Hematopoietic multipotent progenitor cell treated with erythropoietin and hydrocortisone succinate and interleukin-3 and kit ligand, for 6 days (in vitro differentiated cells): ENCODE results near the gene ART4.

Experiments used
- DNase-seq: peaks from one replicate; pipeline ENCODE4 v3.0.0-alpha.2; 2015

ART4 gene, protein sequence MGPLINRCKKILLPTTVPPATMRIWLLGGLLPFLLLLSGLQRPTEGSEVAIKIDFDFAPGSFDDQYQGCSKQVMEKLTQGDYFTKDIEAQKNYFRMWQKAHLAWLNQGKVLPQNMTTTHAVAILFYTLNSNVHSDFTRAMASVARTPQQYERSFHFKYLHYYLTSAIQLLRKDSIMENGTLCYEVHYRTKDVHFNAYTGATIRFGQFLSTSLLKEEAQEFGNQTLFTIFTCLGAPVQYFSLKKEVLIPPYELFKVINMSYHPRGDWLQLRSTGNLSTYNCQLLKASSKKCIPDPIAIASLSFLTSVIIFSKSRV

DNA sequence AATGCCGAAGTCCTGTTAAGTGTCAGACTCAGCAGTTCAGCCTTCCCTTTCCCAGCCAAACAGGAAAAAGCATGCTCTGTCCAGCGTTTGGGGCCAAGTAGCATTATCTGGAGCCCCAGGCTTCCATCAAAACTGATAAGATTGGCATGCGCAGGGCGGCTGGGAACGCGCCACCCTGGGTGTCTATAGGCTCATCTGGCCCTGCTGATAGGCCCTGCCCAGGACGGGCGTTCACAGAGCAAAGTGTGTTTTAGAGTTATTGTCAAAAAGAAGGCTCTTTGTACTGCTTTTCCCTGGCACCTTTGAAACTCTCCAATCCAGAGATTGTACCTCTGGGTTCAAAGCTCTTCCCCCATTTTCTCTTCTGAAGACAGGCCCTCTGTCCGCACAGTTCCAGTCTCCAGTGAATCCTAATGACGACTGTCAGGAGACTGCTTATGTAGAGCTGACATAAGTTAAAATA, at the start of gene ART4:
TSS of gene ART4 (minus strand) at position 102 of the 463 bp plus-strand sequence. CDS start 413 bp downstream, outside the sequence.
- peak; percentile 95 for DNase-seq

DNA sequence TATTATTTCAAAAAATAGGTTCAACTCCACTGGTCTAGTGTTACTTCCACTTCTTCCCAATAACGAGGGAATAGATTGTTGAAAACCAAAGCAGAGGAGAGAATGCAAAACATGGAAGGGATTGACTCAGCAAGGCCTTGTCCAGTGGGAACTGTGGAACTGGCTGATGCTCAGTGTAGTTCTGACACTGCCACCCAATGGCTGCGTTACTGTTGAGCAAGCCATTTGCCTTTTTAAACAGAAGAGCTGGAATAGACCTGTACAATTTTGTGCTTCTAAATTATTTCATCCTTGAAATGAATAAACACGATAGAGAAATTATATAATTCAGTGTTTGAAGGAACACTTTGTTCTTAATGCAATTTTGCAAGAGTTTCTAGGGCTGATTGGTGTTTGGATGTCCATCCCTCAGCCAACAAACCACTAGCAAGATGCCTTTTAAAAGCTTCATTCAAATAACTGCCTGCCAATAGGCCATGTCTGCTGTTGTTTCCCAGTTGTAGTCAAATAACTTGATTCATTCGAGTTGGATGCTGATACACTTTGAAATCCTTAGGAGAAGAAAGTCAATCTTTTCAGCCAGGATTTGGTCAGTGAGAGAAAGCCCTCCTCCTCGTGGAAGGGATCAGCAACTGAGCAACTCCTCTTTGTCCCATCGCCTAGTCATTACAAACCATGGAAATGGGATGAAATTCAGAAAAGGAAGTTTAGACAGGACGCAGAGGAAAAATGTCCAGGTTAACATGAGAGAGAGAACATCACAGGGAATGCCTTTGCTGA, 49.6 kb upstream of the ART4 start:
- no peak for DNase-seq

DNA sequence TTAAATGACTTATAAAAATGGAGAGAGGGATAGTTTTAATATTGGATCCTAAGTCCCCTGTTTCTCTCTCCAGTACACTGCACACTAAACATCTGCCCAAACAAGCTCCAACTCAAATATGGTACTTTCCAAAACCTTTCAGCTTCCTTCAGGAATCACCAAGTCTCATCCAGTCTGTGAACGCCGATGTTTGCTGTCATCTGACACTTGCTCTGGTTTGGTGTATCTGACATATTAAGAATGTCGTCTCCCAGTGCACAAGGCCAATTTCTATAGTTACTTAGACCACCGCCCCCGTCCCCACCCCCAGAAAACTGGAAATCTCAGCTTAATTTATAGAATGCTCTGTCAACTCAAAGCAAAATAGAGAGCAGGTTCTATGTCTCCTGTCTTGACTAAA, 47.4 kb upstream of the ART4 start:
- DNase-seq = no peak

DNA sequence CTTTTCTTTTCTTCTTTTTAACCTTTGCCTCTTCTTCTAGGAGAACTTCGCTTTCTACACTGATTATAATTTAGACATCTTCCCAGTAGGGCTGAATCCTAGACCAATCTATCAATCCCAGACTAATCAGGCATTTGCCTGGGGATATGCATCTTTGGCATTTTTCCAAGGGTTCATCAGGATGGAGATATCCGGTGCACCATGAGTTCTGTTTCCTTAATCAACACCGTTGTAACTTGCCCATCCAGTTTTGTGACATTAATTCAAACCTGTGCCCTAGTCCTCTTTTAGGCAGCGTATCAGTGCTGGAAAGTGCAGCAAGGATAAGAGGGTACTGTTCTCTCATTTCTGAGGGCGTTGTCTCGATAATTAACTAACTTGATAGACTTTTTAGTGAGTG, 42.9 kb upstream of the ART4 start:
- no peak for DNase-seq

DNA sequence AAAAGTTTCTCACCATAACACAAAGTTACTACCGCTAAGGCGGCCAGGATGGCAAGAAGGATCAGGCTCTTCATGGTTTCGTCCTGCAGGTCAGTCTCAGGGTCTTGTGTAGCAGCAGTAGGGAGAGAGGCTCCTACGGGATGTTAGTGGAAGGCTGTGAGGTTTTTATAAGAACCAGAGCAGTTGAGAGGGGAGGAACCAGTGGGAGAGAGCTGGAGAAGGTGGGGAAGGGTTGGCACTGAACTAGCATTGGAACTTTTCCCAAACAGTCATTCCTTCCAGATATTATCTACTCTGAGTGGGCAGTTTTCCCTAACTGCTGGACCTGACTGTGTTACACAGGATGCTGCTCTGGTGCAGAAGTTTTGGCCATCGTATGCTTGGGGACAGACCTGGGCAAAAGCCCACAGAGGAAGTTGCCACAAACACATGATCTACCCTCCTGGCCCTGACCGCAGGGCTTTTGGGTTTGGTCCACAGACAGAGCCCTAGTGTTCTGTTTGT, 42.4 kb upstream of the ART4 start, which contains the start of gene MGP:
TSS of gene MGP (minus strand) at position 137 of the 504 bp plus-strand sequence. CDS start at position 74, 63 bp downstream.
- DNase-seq = peak; percentile 23

DNA sequence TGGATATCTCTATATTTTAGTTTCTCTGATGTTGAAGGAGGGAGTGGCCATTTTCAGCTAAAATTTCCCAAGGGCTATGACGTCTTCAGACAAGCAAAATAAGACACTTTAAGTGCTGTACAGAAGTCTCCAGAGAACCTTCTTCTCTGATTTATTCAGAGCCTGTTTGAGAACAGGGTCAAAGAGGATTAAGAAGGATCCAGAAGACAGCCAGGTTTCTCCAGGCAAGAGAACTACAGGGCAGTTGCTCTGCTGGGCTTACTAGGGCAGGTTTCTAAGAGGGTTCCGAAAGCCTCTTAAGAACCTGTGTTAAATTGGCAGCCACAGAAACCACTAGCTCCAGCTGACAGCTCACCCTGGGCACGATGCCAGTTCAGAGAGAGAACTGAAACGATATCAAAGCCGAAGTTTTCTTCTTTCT, 41.1 kb upstream of the ART4 start:
- DNase-seq = peak; percentile 97

DNA sequence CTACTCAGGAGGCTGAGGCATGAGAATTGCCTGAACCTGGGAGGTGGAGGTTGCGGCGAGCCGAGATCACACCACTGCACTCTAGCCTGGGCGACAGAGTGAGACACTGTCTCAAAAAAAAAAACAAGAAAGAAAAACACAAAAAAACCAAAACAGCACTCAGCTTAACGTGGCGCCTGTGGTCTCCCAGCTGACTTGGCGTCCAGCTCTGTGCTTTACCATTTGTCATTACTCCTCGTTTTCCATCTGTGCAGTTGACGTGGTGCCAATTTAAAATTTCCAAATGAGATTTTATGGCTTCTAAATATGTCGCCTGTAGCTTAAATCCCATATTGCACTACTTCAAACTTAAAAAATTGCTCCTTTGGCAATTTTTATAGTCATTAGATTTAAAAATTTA, 40.4 kb upstream of the ART4 start:
- no peak for DNase-seq

DNA sequence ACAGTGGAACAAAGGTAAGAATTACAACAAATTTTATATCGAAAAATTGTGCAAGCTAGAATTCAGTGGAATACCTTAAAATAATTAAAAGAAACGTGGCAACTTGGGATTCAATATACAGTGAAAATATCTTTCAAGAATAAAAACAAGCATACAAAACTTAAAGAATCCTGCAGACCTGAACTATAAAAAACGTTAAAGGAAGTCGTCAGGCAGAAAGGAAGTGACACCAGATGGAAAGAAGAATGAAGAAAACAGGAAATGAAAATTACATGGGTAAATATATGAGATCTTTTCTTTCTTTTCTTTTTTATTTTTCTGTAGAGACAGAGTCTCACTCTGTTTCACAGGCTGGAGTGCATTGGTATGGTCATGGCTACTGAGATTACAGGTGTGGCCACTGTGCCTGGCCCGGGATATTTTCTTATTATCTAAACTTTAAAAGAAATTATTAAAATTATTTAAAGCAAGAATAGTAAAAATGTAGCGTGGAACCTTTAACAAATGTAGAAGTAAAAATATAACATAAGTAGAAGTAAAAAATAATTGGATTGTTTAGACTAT, 37.6 kb upstream of the ART4 start:
- no peak for DNase-seq

DNA sequence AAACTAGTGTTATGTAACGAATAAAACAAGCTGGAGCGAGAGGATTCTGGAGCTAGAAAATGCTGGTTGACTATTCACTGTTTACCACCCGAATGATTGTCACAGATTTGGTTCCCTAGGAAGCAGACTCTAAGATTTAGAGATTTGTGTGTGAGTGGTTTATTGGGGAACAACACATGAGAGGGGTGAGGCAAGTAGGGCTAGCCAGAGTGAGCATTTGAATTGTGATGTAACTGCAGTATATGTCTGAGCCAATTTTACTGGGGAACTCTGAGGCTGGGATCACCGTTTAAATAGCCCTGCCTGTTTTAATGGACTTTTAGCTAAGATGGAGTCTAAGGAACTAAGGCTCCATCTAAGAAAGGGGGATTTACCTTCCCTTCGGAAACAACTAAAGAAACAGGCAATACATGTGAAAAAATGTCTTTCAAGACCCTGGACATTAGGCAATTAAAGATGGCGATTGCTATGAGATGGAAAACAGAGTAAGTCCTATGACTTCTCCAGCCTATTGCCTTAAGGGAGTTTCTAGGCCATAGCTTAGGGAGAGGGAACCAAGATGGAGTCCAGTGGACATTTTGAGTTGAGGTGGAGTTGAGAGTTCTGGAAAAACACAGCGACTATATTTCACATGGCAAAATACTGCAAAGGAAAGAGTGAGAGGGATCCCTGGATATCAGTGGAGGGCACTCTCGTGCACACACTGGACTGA, 36.1 kb upstream of the ART4 start:
- no peak for DNase-seq

DNA sequence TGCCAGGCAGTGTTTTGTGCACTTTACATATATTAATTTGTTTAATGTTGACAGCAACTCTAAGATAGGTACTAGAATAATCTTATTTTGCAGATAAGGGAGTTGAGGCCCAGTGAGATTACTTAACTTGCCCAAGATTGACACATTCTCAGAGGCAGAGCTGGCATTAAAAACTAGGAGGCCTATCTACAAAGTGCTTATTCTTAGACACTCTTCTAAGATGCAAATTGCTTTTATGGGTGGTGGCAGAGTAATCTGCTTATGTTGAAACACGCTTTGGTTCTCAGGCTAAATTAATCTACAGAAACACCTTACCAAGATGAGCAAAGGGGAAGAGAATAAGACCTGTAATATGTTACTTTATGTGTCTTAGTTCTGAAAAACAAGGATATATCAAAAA, 35.2 kb upstream of the ART4 start:
- DNase-seq = no peak

DNA sequence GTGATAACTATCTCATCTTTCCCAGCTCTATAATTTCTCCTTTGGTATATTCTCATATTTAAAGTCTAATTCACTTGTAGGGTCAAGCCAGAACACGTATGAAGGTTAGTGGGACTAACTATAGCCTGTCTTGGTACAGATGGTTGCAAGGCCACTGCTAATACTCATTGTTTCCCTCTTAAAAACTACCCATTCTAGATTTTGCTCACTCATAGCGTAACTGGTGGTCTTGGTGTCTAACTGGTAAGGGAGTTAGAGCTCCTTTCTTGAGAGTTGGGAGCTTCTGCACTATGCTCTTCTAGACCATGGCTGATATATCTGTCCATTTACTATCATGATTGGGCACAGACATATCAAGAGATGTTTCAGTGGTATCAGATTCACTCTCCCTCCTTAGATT, 33.5 kb upstream of the ART4 start:
- DNase-seq = no peak

DNA sequence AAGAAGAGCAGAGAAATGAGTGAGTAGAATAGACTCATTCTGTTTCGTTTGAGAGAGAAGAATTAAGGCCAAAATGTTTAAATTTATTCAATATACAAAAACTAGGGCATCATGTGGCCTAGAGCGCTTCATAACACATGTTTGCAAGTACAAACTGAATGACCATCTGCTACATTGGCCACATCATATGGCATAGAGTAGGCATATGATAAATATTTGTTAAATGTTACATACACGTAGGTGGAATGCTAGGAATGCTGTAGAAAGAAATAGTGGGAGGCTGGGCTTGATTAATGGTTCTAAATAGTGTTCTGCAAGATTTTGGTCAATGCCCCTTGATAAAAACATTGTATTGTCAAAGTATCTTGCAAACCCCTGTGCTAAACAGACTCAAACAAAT, 31.6 kb upstream of the ART4 start:
- no peak for DNase-seq

DNA sequence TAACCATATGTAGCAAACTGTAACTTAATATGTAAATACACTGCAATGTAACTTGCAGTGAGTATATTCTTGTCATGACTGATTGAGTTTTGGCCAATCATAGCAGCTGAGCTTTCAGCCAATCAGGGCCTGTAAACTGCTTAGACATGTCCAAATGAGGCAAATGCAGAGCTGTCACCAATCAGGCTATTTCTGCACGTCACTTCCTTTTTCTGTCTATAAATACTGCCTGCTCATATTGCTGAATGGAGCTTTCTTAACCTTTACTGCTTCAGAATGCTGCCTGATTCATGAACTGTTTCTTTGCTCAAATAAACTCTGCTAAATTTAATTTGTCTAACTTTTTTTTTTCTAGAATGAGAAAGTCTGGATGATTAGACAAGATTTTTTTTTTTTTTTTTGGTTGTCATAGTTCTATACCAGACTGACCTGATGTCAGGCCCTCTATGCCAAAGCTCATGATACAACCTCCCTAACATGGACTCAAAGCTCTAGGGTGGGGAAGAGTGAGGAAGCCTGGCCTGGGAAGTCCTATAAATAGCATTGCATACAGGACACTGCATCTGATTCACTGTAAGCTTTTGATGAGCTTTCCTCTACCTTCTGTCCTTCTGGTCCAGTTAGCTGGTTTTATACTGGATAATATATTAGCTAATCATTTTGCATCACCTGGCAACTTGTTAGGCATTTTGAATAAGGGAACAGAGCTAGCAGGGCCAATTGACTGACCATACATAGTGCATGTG, 30.3 kb upstream of the ART4 start:
- DNase-seq = peak; percentile 16

DNA sequence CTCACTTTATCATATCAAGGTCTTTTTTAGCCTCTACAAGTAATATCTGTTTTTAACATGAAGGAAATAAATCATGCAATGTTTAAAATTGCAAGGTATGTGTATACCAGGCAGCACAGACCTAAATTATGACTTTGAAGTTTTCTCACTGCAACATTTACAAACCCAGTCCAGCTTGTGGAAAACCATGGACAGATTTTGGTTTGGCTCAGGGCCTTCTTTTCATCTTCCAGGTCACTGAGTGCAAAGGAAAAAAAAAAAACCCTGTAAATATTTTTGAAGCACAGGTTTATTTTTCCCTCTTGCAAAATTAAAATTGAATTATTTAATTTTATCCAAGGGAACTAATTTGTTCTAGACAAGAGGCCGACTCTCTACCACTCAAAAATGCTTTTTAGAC, 28.6 kb upstream of the ART4 start:
- no peak for DNase-seq

DNA sequence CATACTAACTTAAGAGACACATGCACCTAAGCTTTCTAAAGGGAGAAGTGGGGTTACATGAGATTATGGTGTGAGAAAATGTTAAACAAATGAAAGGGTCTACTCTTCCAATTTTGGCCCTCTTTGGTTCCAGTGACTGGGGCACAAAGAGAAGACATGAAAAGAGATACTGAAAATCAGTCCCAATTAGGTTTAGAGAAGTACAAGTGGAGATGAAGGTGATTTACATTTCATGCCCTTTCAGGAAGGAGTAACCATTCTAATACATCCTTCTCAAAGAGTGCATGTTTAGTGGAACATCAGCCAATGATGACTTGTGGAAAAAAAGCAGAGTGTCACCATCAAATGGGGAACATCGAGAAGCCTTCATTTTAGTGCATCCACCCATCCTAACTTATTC, 27.9 kb upstream of the ART4 start:
- no peak for DNase-seq

DNA sequence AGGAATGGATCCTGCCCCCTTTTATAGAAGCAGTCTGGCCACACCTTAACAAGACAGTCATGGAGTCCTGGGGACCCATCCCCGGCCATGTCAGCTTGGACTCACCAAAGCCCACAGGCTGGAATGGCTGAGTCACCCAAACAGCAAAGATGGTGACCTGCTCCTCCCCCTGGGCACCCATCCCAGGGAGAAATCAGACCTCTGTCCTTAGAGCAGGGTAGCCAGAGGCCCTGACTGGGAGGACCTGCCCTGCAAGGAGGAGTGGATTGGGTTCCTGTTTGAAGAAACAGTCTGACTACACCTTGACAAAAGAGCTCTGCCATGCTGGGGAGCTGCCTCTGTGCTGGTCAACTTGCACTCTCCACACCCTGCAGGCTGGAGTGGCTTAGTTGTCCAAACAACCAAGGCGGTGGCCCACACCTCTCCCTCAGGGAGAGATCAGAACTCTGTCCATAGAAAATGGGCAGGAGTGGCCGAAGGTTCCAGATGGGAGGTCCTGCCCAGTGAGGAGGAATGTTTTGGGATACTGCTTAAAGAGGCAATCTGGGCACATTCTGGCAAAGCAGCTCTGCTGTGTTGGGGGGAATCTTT, 25.7 kb upstream of the ART4 start:
- no peak for DNase-seq

DNA sequence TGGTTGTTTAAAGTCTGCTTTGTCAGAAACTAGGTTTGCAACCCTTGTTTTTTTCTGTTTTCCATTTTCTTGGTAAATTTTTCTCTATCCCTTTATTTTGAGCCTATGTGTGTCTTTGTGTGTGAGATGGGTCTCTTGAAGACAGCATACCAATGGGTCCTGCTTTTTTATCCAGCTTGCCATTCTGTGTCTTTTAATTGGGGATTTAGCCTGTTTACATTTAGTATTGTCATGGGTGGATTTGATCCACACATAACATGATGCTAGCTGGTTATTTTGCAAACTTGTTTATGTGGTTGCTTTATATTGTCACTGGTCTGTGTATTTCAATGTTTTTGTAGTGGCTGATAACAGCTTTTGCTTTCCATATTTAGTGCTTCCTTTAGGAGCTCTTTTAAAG, 17.2 kb upstream of the ART4 start:
- no peak for DNase-seq

DNA sequence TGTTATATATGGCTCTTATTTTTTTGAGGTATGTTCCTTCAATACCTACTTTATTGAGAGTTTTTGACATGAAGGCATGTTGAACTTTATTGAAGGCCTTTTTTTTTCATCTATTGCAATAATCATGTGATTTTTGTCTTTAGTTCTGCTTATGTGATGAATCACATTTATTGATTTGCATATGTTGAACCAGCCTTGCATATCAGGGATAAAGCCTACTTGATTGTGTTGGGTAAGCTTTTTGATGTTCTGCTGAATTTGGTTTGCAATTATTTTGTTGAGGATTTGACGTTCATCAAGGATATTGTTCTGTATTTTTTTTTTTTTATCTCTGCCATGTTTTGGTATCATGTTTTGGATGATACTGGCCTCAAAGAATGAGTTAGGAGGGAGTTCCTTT, 15.2 kb upstream of the ART4 start:
- DNase-seq = no peak

DNA sequence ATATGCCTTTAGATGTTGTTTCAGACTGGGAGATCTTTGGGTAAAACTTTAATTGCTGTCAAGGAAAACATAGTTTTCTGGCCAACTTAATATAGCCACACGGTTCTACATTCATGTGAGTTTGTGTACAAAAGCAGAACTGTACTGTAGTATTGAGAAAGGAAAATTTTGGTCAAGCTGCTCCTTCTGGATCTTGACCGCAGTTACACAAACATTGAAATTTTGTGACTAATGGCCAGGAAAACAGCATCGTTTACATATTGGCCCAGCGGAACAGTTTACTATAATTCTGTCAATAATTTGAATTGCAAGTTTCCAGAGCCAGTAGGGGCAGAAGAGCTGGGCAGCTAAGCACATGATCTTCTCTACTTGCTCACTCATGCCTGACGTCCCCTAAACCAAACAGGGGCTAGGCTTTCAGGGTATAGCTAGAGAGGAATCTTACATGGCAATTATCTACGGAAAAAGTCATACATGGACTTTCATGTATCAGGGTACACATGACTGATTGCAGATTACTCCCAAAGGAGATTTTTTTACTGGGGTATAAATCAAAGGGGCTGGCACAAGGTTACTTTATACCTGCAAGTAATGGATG, 11.4 kb upstream of the ART4 start:
- no peak for DNase-seq

DNA sequence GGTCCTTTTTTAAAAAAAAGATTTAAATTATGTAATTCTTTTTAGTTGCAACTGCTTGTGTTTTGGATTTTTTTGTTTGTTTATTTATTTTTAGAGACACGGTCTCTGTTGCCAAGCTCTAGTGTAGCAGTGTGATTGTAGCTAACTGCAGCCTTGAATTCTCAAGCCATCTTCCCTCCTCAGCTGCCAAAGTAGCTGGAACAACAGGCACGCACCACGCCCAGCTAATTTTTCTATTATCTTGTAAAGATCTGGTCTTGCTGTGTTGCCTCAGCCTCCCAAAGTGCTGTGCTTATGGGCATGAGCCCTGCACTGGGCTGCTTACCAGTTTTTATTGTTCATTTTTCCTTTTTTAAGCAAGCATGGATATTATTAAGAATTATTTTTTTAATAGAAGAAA, 10.6 kb upstream of the ART4 start:
- DNase-seq = peak; percentile 54

DNA sequence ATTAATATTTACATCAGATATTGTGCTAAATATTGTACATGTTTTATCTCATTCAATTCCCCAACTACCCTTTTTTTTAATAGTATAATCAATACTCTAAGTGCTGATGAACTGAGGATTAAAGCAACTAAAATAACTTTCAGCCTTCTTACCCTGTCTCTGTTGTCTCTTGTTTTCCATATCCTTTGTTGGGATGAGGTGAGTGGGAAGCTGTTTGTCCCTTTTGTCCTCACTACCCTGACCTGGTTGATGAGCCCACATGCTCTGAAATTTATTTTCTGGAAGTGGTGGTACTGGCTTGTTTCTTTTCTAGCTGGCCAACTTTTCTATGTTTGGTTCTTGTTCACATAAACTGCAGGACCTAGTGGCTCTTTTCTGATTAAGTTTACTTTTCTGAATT, 9.6 kb upstream of the ART4 start:
- no peak for DNase-seq
